ENCODE measurements around the gene APOB. TPM values are rescaled to one million over a fixed set of nuclear protein-coding genes. Genes with fewer than 3 reads are reported as not detected.

Gene APOB
- total and polyA plus RNA-seq, 10 of the 15 experiments (the other 5 are each of a cell fraction or from before 2014, with no cell fraction given), result 1.4 TPM; not detected in 9

DNA sequence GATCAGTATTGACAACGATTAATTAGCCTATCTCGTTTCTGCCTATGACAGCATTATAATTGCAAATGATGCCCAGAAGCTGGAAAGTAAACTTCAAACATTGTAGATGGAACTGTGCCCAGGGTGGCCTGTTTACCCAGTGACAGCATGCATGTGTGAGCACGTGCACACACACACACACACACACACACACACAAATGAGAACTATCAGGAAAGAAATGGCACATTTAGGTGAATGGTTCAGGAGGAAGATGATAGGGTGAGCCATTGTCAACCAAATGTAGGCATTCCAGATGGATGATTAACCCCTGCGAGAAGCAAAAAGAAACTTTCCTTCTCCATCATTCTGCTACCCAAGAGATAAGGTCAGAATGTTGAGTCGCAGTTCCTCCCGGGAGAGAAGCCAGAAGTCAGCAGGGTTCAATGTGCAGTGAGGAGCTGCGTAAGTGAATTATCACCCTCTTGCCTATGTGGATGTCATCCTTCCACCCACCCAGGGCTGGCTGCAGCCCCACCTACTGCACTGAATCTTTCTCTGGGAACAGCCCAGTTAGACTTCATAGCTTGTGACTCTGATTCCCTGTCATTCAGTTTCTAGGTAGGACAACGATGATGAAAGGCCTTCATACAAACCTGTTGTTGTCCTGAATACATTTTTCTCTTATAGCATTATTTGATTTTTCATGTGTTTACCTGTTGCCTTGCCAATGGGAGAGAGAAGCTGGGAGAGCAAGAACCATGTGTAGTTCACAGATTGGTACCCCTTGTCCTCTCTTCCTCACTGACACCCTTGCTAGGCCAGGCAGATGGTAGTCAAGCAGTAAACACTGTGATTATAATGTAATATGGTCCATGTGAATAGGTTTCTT lies 3.5 kb upstream of the APOB start (continued):
- TF ChIP-seq, protein P1, sequence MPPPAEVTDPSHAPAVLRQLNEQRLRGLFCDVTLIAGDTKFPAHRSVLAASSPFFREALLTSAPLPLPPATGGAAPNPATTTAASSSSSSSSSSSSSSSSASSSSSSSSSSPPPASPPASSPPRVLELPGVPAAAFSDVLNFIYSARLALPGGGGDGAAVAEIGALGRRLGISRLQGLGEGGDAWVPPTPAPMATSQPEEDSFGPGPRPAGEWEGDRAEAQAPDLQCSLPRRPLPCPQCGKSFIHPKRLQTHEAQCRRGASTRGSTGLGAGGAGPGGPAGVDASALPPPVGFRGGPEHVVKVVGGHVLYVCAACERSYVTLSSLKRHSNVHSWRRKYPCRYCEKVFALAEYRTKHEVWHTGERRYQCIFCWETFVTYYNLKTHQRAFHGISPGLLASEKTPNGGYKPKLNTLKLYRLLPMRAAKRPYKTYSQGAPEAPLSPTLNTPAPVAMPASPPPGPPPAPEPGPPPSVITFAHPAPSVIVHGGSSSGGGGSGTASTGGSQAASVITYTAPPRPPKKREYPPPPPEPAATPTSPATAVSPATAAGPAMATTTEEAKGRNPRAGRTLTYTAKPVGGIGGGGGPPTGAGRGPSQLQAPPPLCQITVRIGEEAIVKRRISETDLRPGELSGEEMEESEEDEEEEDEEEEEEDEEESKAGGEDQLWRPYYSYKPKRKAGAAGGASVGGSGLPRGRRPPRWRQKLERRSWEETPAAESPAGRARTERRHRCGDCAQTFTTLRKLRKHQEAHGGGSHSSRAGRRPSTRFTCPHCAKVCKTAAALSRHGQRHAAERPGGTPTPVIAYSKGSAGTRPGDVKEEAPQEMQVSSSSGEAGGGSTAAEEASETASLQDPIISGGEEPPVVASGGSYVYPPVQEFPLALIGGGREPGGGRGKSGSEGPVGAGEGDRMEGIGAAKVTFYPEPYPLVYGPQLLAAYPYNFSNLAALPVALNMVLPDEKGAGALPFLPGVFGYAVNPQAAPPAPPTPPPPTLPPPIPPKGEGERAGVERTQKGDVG (CRISPR knock-in tag; IDR thresholded peaks at IDR 0.05), result no peak
- TF ChIP-seq SREBF2 (IDR thresholded peaks at IDR 0.05; ENCODE audit: low read length) (no peak), POLR2AphosphoS5 (IDR thresholded peaks at IDR 0.05; ENCODE audit: low read length) (no peak), ATF7 (IDR thresholded peaks at IDR 0.05; ENCODE audit: low read depth) (no peak)

DNA sequence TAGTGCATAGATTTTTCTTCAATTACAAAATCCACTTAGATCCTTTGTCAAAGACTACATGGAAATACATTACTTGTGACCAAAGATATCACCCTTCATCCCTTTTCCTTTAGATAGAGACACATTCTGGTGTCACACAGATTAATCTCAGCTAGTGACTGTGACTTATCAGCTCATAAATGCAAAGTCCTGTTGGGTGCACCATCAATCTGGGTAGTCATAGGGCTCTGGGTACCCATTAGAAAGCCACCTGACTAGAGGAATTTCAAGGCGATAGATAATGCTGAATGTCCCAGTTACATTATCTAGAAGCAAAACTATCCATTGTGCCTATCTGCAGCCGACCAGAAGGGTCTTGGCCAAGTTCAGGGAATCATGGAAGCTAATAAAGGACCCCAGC lies 2.6 kb upstream of the APOB start:
- POLR2A ChIA-PET, result no interaction called here
- TF ChIP-seq E2F8 (IDR thresholded peaks at IDR 0.05; ENCODE audit: low read depth, partially characterized antibody), result no peak
- no peak for TF ChIP-seq PAX8 (IDR thresholded peaks at IDR 0.05)
- no peak for TF ChIP-seq FOXK2 (IDR thresholded peaks at IDR 0.05)
- TF ChIP-seq PAX5 (IDR thresholded peaks at IDR 0.05; ENCODE audit: borderline replicate concordance, low read depth, low read length), result no peak
- no peak for TF ChIP-seq E4F1 (IDR thresholded peaks at IDR 0.05; ENCODE audit: borderline replicate concordance, partially characterized antibody)
- no peak for TF ChIP-seq SRF (IDR thresholded peaks at IDR 0.05; ENCODE audit: low read depth in 2 of 2, low read length in 2 of 2)
- no peak for TF ChIP-seq TCF12 (IDR thresholded peaks at IDR 0.05; ENCODE audit: low read depth, low read length)

More for the DNA sequence above, 2.6 kb upstream of the APOB start:
- ChIA-PET SMC1A (ENCODE audit: uncharacterized antibody, unreplicated experiment) (no interaction called here), CTCF (interaction anchor here (0.5 to 1.9 kb wide), 3 partner anchors 71 to 287 kb away, joined by 3 to 6 read pairs (median 4); no protein-coding TSS in a partner anchor), RAD21 (ENCODE audit: unreplicated experiment) (interaction anchor here (1.2 to 1.9 kb wide), 2 partner anchors 70 to 271 kb away, joined by 3 to 8 read pairs; no protein-coding TSS in a partner anchor)
- no peak overlapping the region for H3K4me3 ChIP-seq
- H4K20me1 ChIP-seq (ENCODE audit: control insufficient read depth, insufficient read depth), result no peaks in the 10 kb centered on the region
- H3K79me2 ChIP-seq (ENCODE audit: control insufficient read depth, insufficient read depth, low read length), result no peaks in the 10 kb centered on the region
- no peaks in the 10 kb centered on the region for H3K9me3 ChIP-seq (replicated peaks; ENCODE audit: control insufficient read depth, insufficient read depth, low read length)
- no TSS peak for BruUV-seq (replicated peaks)
- no peak overlapping the region for H2AFZ ChIP-seq (ENCODE audit: control insufficient read depth, low read depth, low read length)
- FAIRE-seq, result no peak
- intact Hi-C loops (cut with micrococcal nuclease; ENCODE audit: unreplicated experiment) (no loop called here), in situ Hi-C loops (cut with MboI) (loop anchor here (5.0 kb wide), 2 partner anchors 71 to 266 kb away; no protein-coding TSS in a partner anchor)
- no peak overlapping the region for H3K27ac ChIP-seq (ENCODE audit: control insufficient read depth, insufficient read depth)
- H3K4me2 ChIP-seq (ENCODE audit: control insufficient read depth, insufficient read depth), result no peak overlapping the region
- 38% methylated on average over 2 of the region's 2 CpGs for WGBS (ENCODE audit: insufficient coverage, insufficient replicate concordance, low lambda C conversion rate, missing lambda C conversion rate)
- no peaks in the 10 kb centered on the region for H3K4me1 ChIP-seq (ENCODE audit: control insufficient read depth, insufficient read depth, low read length)
- H3K27me3 ChIP-seq (replicated peaks in 1 of 2; ENCODE audit: control insufficient read depth in 2 of 2, insufficient read depth in 2 of 2, low read length in 1 of 2), result no peaks in the 10 kb centered on the region; a peak in 1 of 4 replicates
- no peak for DNase-seq (ENCODE audit: low read depth, low spot score)
- no peak overlapping the region for H3K9ac ChIP-seq (ENCODE audit: control insufficient read depth, insufficient read depth, low read length)
- no peak for ATAC-seq
- no peaks in the 10 kb centered on the region for H3K36me3 ChIP-seq (ENCODE audit: control insufficient read depth in 2 of 2, insufficient read depth in 2 of 2, low read length in 1 of 2)
